ENCODE measurements around the gene PPM1B. TPM values are rescaled to one million over a fixed set of nuclear protein-coding genes. Genes with fewer than 3 reads are reported as not detected.
"Not testable (repeated sequence)": the region's sequence is repeated elsewhere in the genome, so short reads cannot be mapped to it uniquely, and the experiment has no call there.

Gene PPM1B
- total RNA-seq, 1 donor from 2014 or later: 21.9 TPM

GRCh38 chr2:44254023-44254422 lies 85.3 kb downstream of the PPM1B start:
- TF ChIP-seq, protein P1, sequence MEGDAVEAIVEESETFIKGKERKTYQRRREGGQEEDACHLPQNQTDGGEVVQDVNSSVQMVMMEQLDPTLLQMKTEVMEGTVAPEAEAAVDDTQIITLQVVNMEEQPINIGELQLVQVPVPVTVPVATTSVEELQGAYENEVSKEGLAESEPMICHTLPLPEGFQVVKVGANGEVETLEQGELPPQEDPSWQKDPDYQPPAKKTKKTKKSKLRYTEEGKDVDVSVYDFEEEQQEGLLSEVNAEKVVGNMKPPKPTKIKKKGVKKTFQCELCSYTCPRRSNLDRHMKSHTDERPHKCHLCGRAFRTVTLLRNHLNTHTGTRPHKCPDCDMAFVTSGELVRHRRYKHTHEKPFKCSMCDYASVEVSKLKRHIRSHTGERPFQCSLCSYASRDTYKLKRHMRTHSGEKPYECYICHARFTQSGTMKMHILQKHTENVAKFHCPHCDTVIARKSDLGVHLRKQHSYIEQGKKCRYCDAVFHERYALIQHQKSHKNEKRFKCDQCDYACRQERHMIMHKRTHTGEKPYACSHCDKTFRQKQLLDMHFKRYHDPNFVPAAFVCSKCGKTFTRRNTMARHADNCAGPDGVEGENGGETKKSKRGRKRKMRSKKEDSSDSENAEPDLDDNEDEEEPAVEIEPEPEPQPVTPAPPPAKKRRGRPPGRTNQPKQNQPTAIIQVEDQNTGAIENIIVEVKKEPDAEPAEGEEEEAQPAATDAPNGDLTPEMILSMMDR (conservative IDR thresholded peaks at IDR 0.05; ENCODE audit: low read depth, low read length): no peak
- no peak overlapping the region for H3K4me3 ChIP-seq (ENCODE audit: low read depth, low read length)

DNA sequence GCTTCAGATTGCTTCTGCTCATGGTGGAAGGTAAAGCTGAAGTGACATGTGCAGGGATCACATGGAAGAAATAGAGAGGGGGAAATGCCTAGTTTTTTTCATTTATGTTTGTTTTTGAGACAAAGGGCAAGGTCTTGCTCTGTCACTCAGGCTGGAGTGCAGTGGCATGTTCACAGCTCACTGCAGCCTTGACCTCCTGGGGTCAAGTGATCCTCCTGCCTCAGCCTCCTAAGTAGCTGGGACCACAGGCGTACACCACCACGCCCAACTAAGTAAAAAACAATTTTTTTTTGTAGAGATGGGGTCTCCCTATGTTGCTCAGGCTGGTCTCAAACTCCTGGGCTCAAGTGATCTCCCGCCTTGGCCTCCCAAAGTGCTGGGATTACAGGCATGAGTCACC lies 87.0 kb downstream of the PPM1B start:
- DNase-seq (ENCODE audit: low read depth): not testable (repeated sequence)

More at GRCh38 chr2:44254023-44254422, 85.3 kb downstream of the PPM1B start:
- DNase-seq (ENCODE audit: low read depth): no peak

DNA sequence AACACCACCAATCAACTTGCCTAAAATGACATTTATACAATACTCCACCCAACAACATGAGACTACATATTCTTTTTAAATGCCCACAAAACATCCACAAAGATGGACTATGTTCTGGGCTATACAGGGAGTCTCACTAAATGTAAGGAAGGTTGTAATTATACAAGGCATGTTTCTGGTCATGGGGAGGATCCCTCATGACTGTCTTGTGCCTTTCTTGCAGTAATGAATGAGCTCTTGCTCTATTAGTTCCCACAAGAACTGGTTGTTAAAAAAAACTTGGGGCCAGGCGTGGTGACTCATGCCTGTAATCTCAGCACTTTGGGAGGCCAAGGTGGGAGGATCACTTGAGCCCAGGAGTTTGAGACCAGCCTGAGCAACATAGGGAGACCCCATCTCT lies 89.1 kb downstream of the PPM1B start:
- DNase-seq (ENCODE audit: low read depth); H3K4me3 ChIP-seq (ENCODE audit: low read depth, low read length): not testable (repeated sequence)

More for the DNA sequence above, 87.0 kb downstream of the PPM1B start:
- not testable (repeated sequence) for H3K4me3 ChIP-seq (ENCODE audit: low read depth, low read length)

GRCh38 chr2:44267269-44267795 lies 98.7 kb downstream of the PPM1B start:
- no peak for DNase-seq (ENCODE audit: low read depth)
- H3K4me3 ChIP-seq (ENCODE audit: low read depth, low read length): no peak overlapping the region
- TF ChIP-seq, protein P1 (conservative IDR thresholded peaks at IDR 0.05; ENCODE audit: low read depth, low read length): no peak

DNA sequence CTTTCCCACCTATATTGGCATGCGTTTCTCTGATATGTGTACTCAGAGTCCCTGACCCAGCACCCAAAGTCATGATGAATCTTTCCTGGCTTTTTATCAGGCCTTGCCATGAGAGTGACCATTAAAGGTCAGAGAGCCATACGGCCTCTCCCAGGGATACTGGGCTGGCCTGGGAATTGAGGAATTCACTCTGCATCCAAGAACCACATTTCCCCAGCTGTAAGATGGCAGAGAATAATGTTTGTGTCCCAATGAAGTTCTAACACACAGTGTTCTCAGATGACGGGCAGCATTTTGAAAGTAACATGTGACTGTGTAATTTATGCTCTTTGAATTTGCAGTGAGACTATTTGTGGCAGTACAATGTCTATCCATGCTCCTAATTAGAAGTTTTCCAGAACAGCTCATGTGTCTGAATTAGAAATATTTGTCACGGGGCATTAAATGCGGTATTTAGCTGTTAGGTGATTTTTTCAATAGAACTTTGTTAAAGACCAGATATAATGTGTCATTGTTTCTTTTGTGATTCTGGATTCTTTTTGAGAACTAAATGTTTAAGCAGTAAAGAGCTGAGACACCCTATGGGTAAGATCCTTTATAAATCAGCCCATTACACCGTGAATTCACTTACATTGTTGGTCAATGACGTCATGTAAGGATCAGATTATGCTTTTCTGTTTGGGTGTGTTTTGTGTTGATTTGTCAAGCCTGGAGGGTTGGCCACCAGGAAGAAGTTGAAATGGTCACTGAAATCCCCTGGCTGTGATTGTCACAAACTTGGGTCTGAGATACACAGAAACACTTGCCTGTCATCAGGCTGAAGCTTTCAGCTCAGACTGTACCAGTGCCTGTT lies 99.3 kb downstream of the PPM1B start:
- no peak overlapping the region for H3K4me3 ChIP-seq (ENCODE audit: low read depth, low read length)
- TF ChIP-seq, protein P1 (conservative IDR thresholded peaks at IDR 0.05; ENCODE audit: low read depth, low read length): no peak
- peak; percentile 63 for DNase-seq (ENCODE audit: low read depth)

DNA sequence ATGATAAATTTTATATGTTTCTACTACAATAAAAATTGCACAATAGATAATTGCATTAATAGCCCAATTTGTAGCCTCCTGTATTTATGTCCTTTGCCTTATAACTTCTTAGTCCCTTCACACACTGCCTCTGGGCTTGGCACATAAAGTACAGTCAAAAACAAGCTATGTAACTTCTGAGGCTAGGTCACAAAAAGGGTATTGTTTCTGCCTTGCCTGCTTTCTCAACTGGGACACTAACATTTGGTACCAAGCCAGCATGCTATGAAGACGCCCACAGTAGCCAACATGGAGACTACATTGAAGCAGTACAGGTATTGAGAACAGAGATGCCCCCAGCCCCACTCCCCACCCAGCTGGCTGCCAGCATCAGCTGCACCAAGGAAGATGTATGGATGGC lies 101.2 kb downstream of the PPM1B start:
- TF ChIP-seq, protein P1 (conservative IDR thresholded peaks at IDR 0.05; ENCODE audit: low read depth, low read length): no peak
- H3K4me3 ChIP-seq (ENCODE audit: low read depth, low read length): no peak overlapping the region
- DNase-seq (ENCODE audit: low read depth): no peak

- no peak for DNase-seq (ENCODE audit: low read depth)
- TF ChIP-seq, protein P1 (conservative IDR thresholded peaks at IDR 0.05; ENCODE audit: low read depth, low read length): no peak
- H3K4me3 ChIP-seq (ENCODE audit: low read depth, low read length): no peak overlapping the region
Measured at GRCh38 chr2:44271296-44271695, 102.6 kb downstream of the PPM1B start.

GRCh38 chr2:44273076-44273475 lies 104.4 kb downstream of the PPM1B start:
- H3K4me3 ChIP-seq (ENCODE audit: low read depth, low read length): no peak overlapping the region
- TF ChIP-seq, protein P1 (conservative IDR thresholded peaks at IDR 0.05; ENCODE audit: low read depth, low read length): no peak
- no peak for DNase-seq (ENCODE audit: low read depth)

Measured in epithelial cell of proximal tubule (primary cell).